ENCODE results near the gene DPEP2. TPM values are rescaled to one million over a fixed set of nuclear protein-coding genes. Genes with fewer than 3 reads are reported as not detected.

Gene DPEP2
- total and polyA plus RNA-seq, 2 of the 13 experiments (the other 11 are each of a cell fraction or from before 2014, with no cell fraction given) = 0.18 TPM; not detected in 1

DNA sequence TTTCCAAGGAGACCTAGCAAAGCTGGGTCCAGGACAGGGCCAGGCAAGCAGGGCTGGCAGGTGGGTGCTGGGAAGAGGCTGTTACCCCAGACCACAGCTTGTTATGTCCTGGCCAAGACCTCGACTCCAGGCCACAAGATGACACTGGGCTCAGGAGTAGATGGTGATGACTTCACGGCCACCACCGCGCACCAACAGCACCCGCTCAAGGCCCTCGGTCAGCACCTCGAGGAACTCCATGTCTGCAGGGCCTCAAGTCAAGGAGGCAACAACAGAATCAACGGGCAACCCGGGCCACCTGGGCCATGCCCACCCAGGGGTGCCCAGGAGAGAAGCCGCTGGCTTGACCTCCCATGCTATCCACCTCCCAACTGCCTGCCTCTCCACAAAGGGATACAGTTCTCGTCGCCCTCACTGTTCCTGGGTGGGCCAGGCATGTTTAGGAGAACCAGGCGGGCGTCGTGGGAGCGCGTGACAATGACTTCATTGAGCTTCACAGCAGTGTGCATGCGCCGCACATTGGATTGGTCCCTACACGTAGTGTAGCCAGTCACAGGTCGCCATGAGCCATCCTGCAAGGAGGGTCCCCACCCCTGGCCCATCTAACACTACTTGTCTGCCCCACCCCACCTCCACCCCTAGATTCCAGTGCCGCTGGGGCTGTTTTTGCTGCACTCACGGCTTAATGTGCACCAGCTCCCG lies 54.4 kb downstream of the DPEP2 start:
- H3K36me3 ChIP-seq (replicated peaks in 1 of 2; ENCODE audit: control insufficient read depth in 1 of 2, insufficient read depth in 2 of 2, low read length in 2 of 2) = peaks cover 42 to 63% of the 10 kb centered on the region in 2 experiments
- FAIRE-seq (no peak), ATAC-seq (no peak), DNase-seq (ENCODE audit: low spot score) (no peak)
- no peak overlapping the region for H2AFZ ChIP-seq (ENCODE audit: low read length)
- peak overlapping the region; percentile 85 for H3K27ac ChIP-seq (ENCODE audit: extremely low read length, insufficient read depth, low read length)
- H3K79me2 ChIP-seq (ENCODE audit: insufficient read depth, low read length) = no peaks in the 10 kb centered on the region
- no TSS peak for BruUV-seq (replicated peaks)
- peaks cover 17% of the 10 kb centered on the region; the same call in 1 of the 2 replicates for H4K20me1 ChIP-seq (ENCODE audit: insufficient read depth, low read length)
- intact Hi-C loops (cut with micrococcal nuclease; ENCODE audit: unreplicated experiment) = no loop called here
- peak overlapping the region; percentile 61; the same call in 1 of the 2 replicates for H3K9ac ChIP-seq (ENCODE audit: insufficient read depth, low read depth, low read length)
- 98% methylated on average over 18 of the region's 24 CpGs for WGBS (ENCODE audit: low lambda C conversion rate)
- peaks cover 52% of the 10 kb centered on the region for H3K4me1 ChIP-seq (ENCODE audit: insufficient read depth, low read length)
- CTCF ChIA-PET (ENCODE audit: low intra/inter-chr PET ratio, low total read pairs) = no interaction called here
- H3K27me3 ChIP-seq (ENCODE audit: control insufficient read depth in 1 of 2, insufficient read depth in 2 of 2, low read length in 2 of 2) = no peaks in the 10 kb centered on the region
- TF ChIP-seq ZBTB38 (CRISPR knock-in tag; IDR thresholded peaks at IDR 0.05) = peak; percentile 48
- TF ChIP-seq, protein P1, sequence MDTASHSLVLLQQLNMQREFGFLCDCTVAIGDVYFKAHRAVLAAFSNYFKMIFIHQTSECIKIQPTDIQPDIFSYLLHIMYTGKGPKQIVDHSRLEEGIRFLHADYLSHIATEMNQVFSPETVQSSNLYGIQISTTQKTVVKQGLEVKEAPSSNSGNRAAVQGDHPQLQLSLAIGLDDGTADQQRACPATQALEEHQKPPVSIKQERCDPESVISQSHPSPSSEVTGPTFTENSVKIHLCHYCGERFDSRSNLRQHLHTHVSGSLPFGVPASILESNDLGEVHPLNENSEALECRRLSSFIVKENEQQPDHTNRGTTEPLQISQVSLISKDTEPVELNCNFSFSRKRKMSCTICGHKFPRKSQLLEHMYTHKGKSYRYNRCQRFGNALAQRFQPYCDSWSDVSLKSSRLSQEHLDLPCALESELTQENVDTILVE (CRISPR knock-in tag; IDR thresholded peaks at IDR 0.05) = no peak
- 0 out of 2 replicates have a peak, but pooled peaks have one; percentile 27 for TF ChIP-seq AKAP8 (CRISPR knock-in tag; IDR thresholded peaks at IDR 0.05)
- TF ChIP-seq FOXO4 (CRISPR knock-in tag; conservative IDR thresholded peaks at IDR 0.05) = 0 out of 2 replicates have a peak, but pooled peaks have one; percentile 40
- 0 out of 2 replicates have a peak, but pooled peaks have one; percentile 22 for TF ChIP-seq FOXC1 (CRISPR knock-in tag; IDR thresholded peaks at IDR 0.05; ENCODE audit: borderline replicate concordance)
- TF ChIP-seq BRD4 (CRISPR knock-in tag; IDR thresholded peaks at IDR 0.05) = 0 out of 2 replicates have a peak, but pooled peaks have one; percentile 25
- no peak for TF ChIP-seq SP1 (IDR thresholded peaks at IDR 0.05)
- no peak for TF ChIP-seq SP1 (CRISPR knock-in tag; IDR thresholded peaks at IDR 0.05)
- TF ChIP-seq AGO2 (optimal IDR thresholded peaks at IDR 0.05; ENCODE audit: low read depth, low read length) = peak; percentile 41
- 0 out of 2 replicates have a peak, but pooled peaks have one; percentile 10 for TF ChIP-seq ZNF432 (CRISPR knock-in tag; IDR thresholded peaks at IDR 0.05; ENCODE audit: borderline replicate concordance)
- TF ChIP-seq HNRNPL (IDR thresholded peaks at IDR 0.05; ENCODE audit: low read depth, low read length) = 0 out of 2 replicates have a peak, but pooled peaks have one; percentile 56
- POLR2A ChIA-PET = interaction anchor here (1.0 to 13.6 kb wide), 10 partner anchors 10 to 382 kb away, joined by 3 to 226 read pairs (median 4); partner anchors contain the start of genes NUTF2, PSKH1 and SLC12A4
- H3K4me3 ChIP-seq (replicated peaks in 1 of 3; ENCODE audit: insufficient read depth in 1 of 3, low read depth in 2 of 3, low read length in 3 of 3) = peak overlapping the region in 1 of 3 experiments; percentile 65; a peak in 1 of 6 replicates
- in situ Hi-C loops (cut with HindIII; ENCODE audit: extremely low pct_ligation_motif_present, low pct_unique_long_range_greater_than_20kb) = loop anchor here (5.0 kb wide), 1 partner anchor 97 kb away; no protein-coding TSS in a partner anchor
- H3K9me3 ChIP-seq (ENCODE audit: low read length) = no peaks in the 10 kb centered on the region
- peak overlapping the region; percentile 72 for H3K4me2 ChIP-seq (ENCODE audit: low read depth, low read length)

All from HepG2 (cell line).